Lung (tissue), 12 donors: ENCODE data around the gene POMP. TPM values are rescaled to one million over a fixed set of nuclear protein-coding genes. Genes with fewer than 3 reads are reported as not detected.
"Not testable (repeated sequence)": the region's sequence is repeated elsewhere in the genome, so short reads cannot be mapped to it uniquely, and the experiment has no call there.

Experiments used
- ATAC-seq: fragments of 200-7000 bp; cut with Tn5 transposase; one replicate; pipeline ENCODE4 v1.9.1; 2020; ENCODE audit warnings: moderate number of reproducible peaks; ENCODE audit not compliant: insufficient read depth, low FRiP score
- DNase-seq, 3 donors: peaks; one replicate each; pipeline ENCODE4 v3.0.0-alpha.2; 2013 to 2017
- H3K27ac ChIP-seq, 2 donors: one replicate each; pipeline ENCODE4 v1.5.1; 2013; ENCODE audit warnings: mild to moderate bottlenecking in 2 of 2, moderate library complexity in 2 of 2, control low read depth in 1 of 2, inconsistent platforms in 1 of 2, low read depth in 1 of 2, low read length in 1 of 2
- H3K27me3 ChIP-seq, 3 donors: one replicate each; pipeline ENCODE4 v1.5.1; 2013; ENCODE audit warnings: low read length in 2 of 3; ENCODE audit not compliant: control insufficient read depth in 3 of 3, insufficient read depth in 3 of 3
- H3K36me3 ChIP-seq, 4 donors: one replicate each; pipeline ENCODE4 v1.5.1; 2013; ENCODE audit warnings: low read length in 4 of 4, mild to moderate bottlenecking in 1 of 4, moderate library complexity in 1 of 4; ENCODE audit not compliant: control insufficient read depth in 4 of 4, insufficient read depth in 4 of 4
- H3K4me1 ChIP-seq, 5 donors: one replicate each; pipeline ENCODE4 v1.5.1; 2013; ENCODE audit warnings: low read length in 5 of 5, mild to moderate bottlenecking in 2 of 5, moderate library complexity in 1 of 5; ENCODE audit not compliant: control insufficient read depth in 5 of 5, insufficient read depth in 5 of 5
- H3K4me3 ChIP-seq: one replicate; pipeline ENCODE4 v1.5.1; 2013; ENCODE audit warnings: mild to moderate bottlenecking, control low read depth, moderate library complexity
- H3K9ac ChIP-seq, 2 donors: one replicate each; pipeline ENCODE4 v1.5.1; 2013; ENCODE audit warnings: low read length in 2 of 2, control low read depth in 1 of 2; ENCODE audit not compliant: insufficient read depth in 1 of 2
- H3K9me3 ChIP-seq, 4 donors: one replicate each; pipeline ENCODE4 v1.5.1; 2013; ENCODE audit warnings: low read length in 3 of 4, mild to moderate bottlenecking in 1 of 4, moderate library complexity in 1 of 4; ENCODE audit not compliant: control insufficient read depth in 4 of 4, insufficient read depth in 3 of 4
- WGBS, 2 donors: extraction: QIAGEN DNeasy Blood & Tissue Kit; methylation state at CpG; one replicate each; pipeline ENCODE4 v1.1.7; 2013; 5-methylcytosine and 5-hydroxymethylcytosine counted together
- polyA plus RNA-seq, 2 donors: library from polyadenylated mRNA; stranded (reverse); fragments of 200-250 nt; gene quantifications; one replicate each; pipeline ENCODE4 v1.2.1, GENCODE V29; 2013
- total RNA-seq, 2 donors: library from RNA; depleted of rRNA in 1 of 2; stranded (reverse); fragments of >200 nt in 1 of 2; gene quantifications; one replicate each; pipeline ENCODE4 v1.2.1, GENCODE V29; 2014 to 2021
- TF ChIP-seq, protein P1 (sequence below): IDR thresholded peaks from 2 replicates; pipeline ENCODE4 v1.5.1; 2012; ENCODE audit warnings: mild to moderate bottlenecking; ENCODE audit errors: control extremely low read depth, extremely low read depth
- donor health status: control.
- donor health status: control.
- donor health status: Bipolar disorder and iron deficiency.
- donor health status: healthy.
- donor health status: DM: yes; HTN: yes; CAD: no.

Gene POMP
- total and polyA plus RNA-seq, 4 donors: 33.6 to 89.9 (median 72.8) TPM

- no peaks in the 10 kb centered on the region for H3K27me3 ChIP-seq
- no peaks in the 10 kb centered on the region for H3K9me3 ChIP-seq
- TF ChIP-seq, protein P1, sequence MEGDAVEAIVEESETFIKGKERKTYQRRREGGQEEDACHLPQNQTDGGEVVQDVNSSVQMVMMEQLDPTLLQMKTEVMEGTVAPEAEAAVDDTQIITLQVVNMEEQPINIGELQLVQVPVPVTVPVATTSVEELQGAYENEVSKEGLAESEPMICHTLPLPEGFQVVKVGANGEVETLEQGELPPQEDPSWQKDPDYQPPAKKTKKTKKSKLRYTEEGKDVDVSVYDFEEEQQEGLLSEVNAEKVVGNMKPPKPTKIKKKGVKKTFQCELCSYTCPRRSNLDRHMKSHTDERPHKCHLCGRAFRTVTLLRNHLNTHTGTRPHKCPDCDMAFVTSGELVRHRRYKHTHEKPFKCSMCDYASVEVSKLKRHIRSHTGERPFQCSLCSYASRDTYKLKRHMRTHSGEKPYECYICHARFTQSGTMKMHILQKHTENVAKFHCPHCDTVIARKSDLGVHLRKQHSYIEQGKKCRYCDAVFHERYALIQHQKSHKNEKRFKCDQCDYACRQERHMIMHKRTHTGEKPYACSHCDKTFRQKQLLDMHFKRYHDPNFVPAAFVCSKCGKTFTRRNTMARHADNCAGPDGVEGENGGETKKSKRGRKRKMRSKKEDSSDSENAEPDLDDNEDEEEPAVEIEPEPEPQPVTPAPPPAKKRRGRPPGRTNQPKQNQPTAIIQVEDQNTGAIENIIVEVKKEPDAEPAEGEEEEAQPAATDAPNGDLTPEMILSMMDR: no peak
- no peaks in the 10 kb centered on the region for H3K4me1 ChIP-seq
- H3K9ac ChIP-seq: no peak overlapping the region
- no peak overlapping the region for H3K4me3 ChIP-seq
- no peak overlapping the region for H3K27ac ChIP-seq
- DNase-seq (no peak), ATAC-seq (no peak)
- WGBS, 2 donors: 78 to 84% methylated on average over 1 of the region's 1 CpG
- H3K36me3 ChIP-seq: peaks cover 12 to 29% (median 21%) of the 10 kb centered on the region in 4 donors
These were observed 19.9 kb downstream of the POMP start for GRCh38 chr13:28678809-28679208.

GRCh38 chr13:28679628-28680027 is 20.7 kb downstream of the POMP start:
- Histone ChIP-seq H3K36me3 (peaks cover 5 to 23% (median 14%) of the 10 kb centered on the region in 4 donors), H3K9me3 (no peaks in the 10 kb centered on the region), H3K27ac (no peak overlapping the region), H3K9ac (no peak overlapping the region), H3K27me3 (no peaks in the 10 kb centered on the region), H3K4me1 (no peaks in the 10 kb centered on the region), H3K4me3 (no peak overlapping the region)
- TF ChIP-seq, protein P1: no peak
- no peak for DNase-seq
- no peak for ATAC-seq
- 94 to 95% methylated on average over 1 of the region's 1 CpG for WGBS, 2 donors

DNA sequence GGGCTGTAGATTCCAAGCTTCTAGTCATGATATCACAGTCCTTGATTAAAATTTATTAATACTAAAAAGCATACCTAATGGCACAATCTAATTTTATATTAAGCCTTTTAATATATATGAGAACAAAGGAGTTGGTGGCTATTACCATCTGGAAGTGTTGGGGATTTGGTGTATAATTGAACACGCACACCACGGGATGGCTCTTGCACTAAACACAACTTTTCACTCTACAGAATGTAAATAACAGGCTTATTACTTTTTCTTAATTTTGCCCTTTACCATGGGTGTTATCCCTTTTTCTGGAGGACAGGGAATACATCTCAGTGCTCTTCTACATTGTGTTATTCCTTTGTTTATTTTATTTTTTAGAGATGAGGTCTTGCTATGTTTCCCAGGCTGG is 21.6 kb downstream of the POMP start:
- Histone ChIP-seq H3K9me3 (no peaks in the 10 kb centered on the region), H3K9ac (no peak overlapping the region), H3K36me3 (peaks cover 4 to 19% (median 9%) of the 10 kb centered on the region in 4 donors), H3K27me3 (no peaks in the 10 kb centered on the region), H3K4me3 (no peak overlapping the region), H3K4me1 (no peaks in the 10 kb centered on the region), H3K27ac (no peak overlapping the region)
- WGBS, 2 donors: 92 to 93% methylated on average over 2 of the region's 2 CpGs
- DNase-seq (no peak), ATAC-seq (no peak)
- TF ChIP-seq, protein P1: no peak

GRCh38 chr13:28683169-28683568 is 24.2 kb downstream of the POMP start:
- not testable (repeated sequence) for H3K9me3 ChIP-seq, ATAC-seq, H3K27ac ChIP-seq, H3K4me1 ChIP-seq, H3K27me3 ChIP-seq, DNase-seq, H3K36me3 ChIP-seq, H3K9ac ChIP-seq, H3K4me3 ChIP-seq
- WGBS, 2 donors: 80 to 81% methylated on average over 8 of the region's 8 CpGs
